ENCODE measurements around the gene SPON1.

GRCh38 chr11:14184028-14184940 is 221.8 kb downstream of the SPON1 start:
- TF ChIP-seq MYC (IDR thresholded peaks at IDR 0.05; ENCODE audit: insufficient read depth, insufficient read length, insufficient replicate concordance, low read length, severe bottlenecking) (no peak), SUZ12 (IDR thresholded peaks at IDR 0.05; ENCODE audit: unreplicated experiment) (no peak), CBX3 (IDR thresholded peaks at IDR 0.05; ENCODE audit: borderline replicate concordance, low read depth) (no peak), CTCF (IDR thresholded peaks at IDR 0.05 in 2 of 3, conservative IDR thresholded peaks at IDR 0.05 in 1 of 3; ENCODE audit: control insufficient read depth in 2 of 3, extremely low read depth in 1 of 3, insufficient read depth in 1 of 3, low read depth in 3 of 3, low read length in 3 of 3) (no peak), HDAC6 (IDR thresholded peaks at IDR 0.05; ENCODE audit: unreplicated experiment) (no peak), CEBPB (IDR thresholded peaks at IDR 0.05; ENCODE audit: borderline replicate concordance in 1 of 2, low read depth in 2 of 2, low read length in 2 of 2) (no peak), USF2 (IDR thresholded peaks at IDR 0.05; ENCODE audit: borderline replicate concordance, low read depth, low read length) (no peak), EZH2 (IDR thresholded peaks at IDR 0.05; ENCODE audit: borderline replicate concordance, control insufficient read depth, low read depth, low read length) (no peak), STAT3 (IDR thresholded peaks at IDR 0.05; ENCODE audit: low read depth, low read length) (no peak), PBX3 (IDR thresholded peaks at IDR 0.05; ENCODE audit: insufficient replicate concordance, low read depth, low read length) (no peak), POLR2A (IDR thresholded peaks at IDR 0.05; ENCODE audit: low read depth, low read length) (no peak), ETV6 (conservative IDR thresholded peaks at IDR 0.05 in 1 of 2, IDR thresholded peaks at IDR 0.05 in 1 of 2; ENCODE audit: borderline replicate concordance in 1 of 2, low read depth in 1 of 2) (no peak)
